Esophagus squamous epithelium (tissue), 4 donors: ENCODE data around the gene RIPK4.

Experiments used
- POLR2A ChIP-seq, 4 donors: fragments of 450-650 bp; IDR thresholded peaks; one replicate each; pipeline ENCODE4 v1.6.1; 2017; ENCODE audit warnings: antibody characterized with exemption in 4 of 4, mild to moderate bottlenecking in 4 of 4, moderate library complexity in 3 of 4
- TF ChIP-seq, protein P1 (sequence below), 6 experiments: fragments of 450-650 bp in 4 of 6; fragments of 200-600 bp in 2 of 6; sonication (generic) in 2 of 6; IDR thresholded peaks; one replicate each; pipeline ENCODE4 v1.5.1; 2016 to 2019; ENCODE audit warnings: antibody characterized with exemption in 6 of 6, mild to moderate bottlenecking in 4 of 6, moderate library complexity in 4 of 6

DNA sequence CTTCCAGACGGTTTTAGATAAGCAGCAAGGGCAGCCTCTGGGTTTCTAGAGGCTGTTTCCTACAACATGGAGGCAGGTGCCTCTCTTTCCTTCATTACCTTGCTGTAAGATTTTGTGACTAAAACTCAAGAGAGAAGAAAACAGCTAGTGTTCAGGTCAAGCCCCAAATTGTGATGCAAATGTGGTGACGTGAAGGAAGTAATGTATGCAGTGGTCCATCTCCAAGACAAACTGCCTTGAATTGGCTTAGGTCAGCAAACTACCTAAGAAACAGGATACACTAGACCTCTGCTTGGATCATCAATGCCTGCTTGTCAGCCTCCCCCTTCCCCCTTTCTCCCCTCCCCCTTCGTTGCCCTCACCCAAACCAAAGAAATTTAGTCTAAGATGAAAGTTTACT is 28.9 kb upstream of the RIPK4 start:
- TF ChIP-seq, protein P1, sequence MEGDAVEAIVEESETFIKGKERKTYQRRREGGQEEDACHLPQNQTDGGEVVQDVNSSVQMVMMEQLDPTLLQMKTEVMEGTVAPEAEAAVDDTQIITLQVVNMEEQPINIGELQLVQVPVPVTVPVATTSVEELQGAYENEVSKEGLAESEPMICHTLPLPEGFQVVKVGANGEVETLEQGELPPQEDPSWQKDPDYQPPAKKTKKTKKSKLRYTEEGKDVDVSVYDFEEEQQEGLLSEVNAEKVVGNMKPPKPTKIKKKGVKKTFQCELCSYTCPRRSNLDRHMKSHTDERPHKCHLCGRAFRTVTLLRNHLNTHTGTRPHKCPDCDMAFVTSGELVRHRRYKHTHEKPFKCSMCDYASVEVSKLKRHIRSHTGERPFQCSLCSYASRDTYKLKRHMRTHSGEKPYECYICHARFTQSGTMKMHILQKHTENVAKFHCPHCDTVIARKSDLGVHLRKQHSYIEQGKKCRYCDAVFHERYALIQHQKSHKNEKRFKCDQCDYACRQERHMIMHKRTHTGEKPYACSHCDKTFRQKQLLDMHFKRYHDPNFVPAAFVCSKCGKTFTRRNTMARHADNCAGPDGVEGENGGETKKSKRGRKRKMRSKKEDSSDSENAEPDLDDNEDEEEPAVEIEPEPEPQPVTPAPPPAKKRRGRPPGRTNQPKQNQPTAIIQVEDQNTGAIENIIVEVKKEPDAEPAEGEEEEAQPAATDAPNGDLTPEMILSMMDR (IDR thresholded peaks at IDR 0.05), result no peak
- no peak for TF ChIP-seq POLR2A (IDR thresholded peaks at IDR 0.05)
